ENCODE data around the gene FIZ1.

DNA sequence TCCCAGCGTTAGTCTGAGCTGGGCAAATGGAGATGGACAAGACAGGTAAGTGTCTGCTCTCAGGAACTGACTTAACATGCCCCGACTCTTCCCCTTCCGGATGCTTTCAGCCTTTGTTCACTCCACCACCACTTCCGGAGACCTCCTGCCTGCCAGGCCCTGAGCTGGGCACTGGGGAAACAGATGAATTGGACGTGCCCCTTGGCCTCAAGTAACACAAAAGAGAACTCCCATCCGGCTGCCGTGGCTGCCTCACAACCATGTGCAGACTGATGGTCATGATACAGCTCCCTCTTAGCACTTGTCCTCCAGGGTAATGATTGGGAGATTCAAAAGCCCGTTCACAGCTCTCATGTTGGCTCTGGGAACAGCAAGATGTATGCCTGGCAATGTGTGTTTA is 18.1 kb upstream of the FIZ1 start:
- TF ChIP-seq ZNF70 (CRISPR knock-in tag; IDR thresholded peaks at IDR 0.05) (no peak), ZNF565 (CRISPR knock-in tag; conservative IDR thresholded peaks at IDR 0.05; ENCODE audit: low read depth) (no peak), RARB (CRISPR knock-in tag; IDR thresholded peaks at IDR 0.05) (no peak), GLIS3 (CRISPR knock-in tag; IDR thresholded peaks at IDR 0.05) (no peak), TOX (CRISPR knock-in tag; IDR thresholded peaks at IDR 0.05; ENCODE audit: borderline replicate concordance) (no peak), PPARA (CRISPR knock-in tag; IDR thresholded peaks at IDR 0.05; ENCODE audit: borderline replicate concordance) (no peak), SNAI2 (CRISPR knock-in tag; IDR thresholded peaks at IDR 0.05) (no peak), CSRNP3 (CRISPR knock-in tag; IDR thresholded peaks at IDR 0.05) (no peak)
- TF ChIP-seq, protein P1, sequence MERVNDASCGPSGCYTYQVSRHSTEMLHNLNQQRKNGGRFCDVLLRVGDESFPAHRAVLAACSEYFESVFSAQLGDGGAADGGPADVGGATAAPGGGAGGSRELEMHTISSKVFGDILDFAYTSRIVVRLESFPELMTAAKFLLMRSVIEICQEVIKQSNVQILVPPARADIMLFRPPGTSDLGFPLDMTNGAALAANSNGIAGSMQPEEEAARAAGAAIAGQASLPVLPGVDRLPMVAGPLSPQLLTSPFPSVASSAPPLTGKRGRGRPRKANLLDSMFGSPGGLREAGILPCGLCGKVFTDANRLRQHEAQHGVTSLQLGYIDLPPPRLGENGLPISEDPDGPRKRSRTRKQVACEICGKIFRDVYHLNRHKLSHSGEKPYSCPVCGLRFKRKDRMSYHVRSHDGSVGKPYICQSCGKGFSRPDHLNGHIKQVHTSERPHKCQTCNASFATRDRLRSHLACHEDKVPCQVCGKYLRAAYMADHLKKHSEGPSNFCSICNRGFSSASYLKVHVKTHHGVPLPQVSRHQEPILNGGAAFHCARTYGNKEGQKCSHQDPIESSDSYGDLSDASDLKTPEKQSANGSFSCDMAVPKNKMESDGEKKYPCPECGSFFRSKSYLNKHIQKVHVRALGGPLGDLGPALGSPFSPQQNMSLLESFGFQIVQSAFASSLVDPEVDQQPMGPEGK (CRISPR knock-in tag; IDR thresholded peaks at IDR 0.05; ENCODE audit: borderline replicate concordance) = no peak

Measured in SK-N-SH treated with all-trans-retinoic acid at 6 μM for 48 hours (cell line).